Subcutaneous abdominal adipose tissue (tissue), 5 donors: ENCODE measurements around the gene VSIG8.

Experiments
- H3K27ac ChIP-seq: one replicate; pipeline ENCODE4 v1.7.0; 2013; ENCODE audit warnings: low read depth, mild to moderate bottlenecking, inconsistent platforms, low read length, moderate library complexity
- H3K27me3 ChIP-seq, 5 donors: one replicate each; pipeline ENCODE4 v1.7.0; 2013; ENCODE audit warnings: low read length in 5 of 5, inconsistent platforms in 1 of 5; ENCODE audit not compliant: control insufficient read depth in 5 of 5, insufficient read depth in 4 of 5
- H3K36me3 ChIP-seq, 5 donors: one replicate each; pipeline ENCODE4 v1.7.0; 2013; ENCODE audit warnings: low read length in 5 of 5; ENCODE audit not compliant: control insufficient read depth in 5 of 5, insufficient read depth in 5 of 5
- H3K4me1 ChIP-seq, 5 donors: one replicate each; pipeline ENCODE4 v1.7.0; 2013; ENCODE audit warnings: low read length in 5 of 5, mild to moderate bottlenecking in 3 of 5, moderate library complexity in 1 of 5; ENCODE audit not compliant: control insufficient read depth in 5 of 5, insufficient read depth in 5 of 5
- H3K4me3 ChIP-seq, 5 donors: one replicate each; pipeline ENCODE4 v1.7.0; 2013; ENCODE audit warnings: low read length in 5 of 5, low read depth in 1 of 5
- H3K9ac ChIP-seq, 5 donors: one replicate each; pipeline ENCODE4 v1.7.0; 2013; ENCODE audit warnings: low read length in 5 of 5, mild to moderate bottlenecking in 4 of 5, moderate library complexity in 3 of 5
- H3K9me3 ChIP-seq, 5 donors: one replicate each; pipeline ENCODE4 v1.7.0; 2013; ENCODE audit warnings: low read length in 5 of 5; ENCODE audit not compliant: control insufficient read depth in 5 of 5
- donor health status: healthy.
- donor health status: healthy.
- donor health status: healthy.
- donor health status: healthy.
- donor health status: healthy.

Gene VSIG8

GRCh38 chr1:159849626-159850366, 12.7 kb downstream of the VSIG8 start:
- Histone ChIP-seq H3K36me3 (no peaks in the 10 kb centered on the region), H3K9me3 (no peaks in the 10 kb centered on the region), H3K27ac (no peak overlapping the region), H3K27me3 (no peaks in the 10 kb centered on the region), H3K4me3 (no peak overlapping the region), H3K9ac (no peak overlapping the region), H3K4me1 (peaks cover 0 to 15% (median 7%) of the 10 kb centered on the region in 5 donors)

GRCh38 chr1:159848326-159848725, 14.1 kb downstream of the VSIG8 start:
- Histone ChIP-seq H3K36me3 (no peaks in the 10 kb centered on the region), H3K4me1 (peaks cover 0 to 2% (median 0%) of the 10 kb centered on the region in 5 donors), H3K9me3 (no peaks in the 10 kb centered on the region), H3K27ac (no peak overlapping the region), H3K9ac (no peak overlapping the region), H3K4me3 (no peak overlapping the region), H3K27me3 (no peaks in the 10 kb centered on the region)

GRCh38 chr1:159847231-159847630, 15.2 kb downstream of the VSIG8 start:
- no peak overlapping the region for H3K27ac ChIP-seq

GRCh38 chr1:159845751-159846629, 16.5 kb downstream of the VSIG8 start:
- no peaks in the 10 kb centered on the region for H3K9me3 ChIP-seq
- no peak overlapping the region for H3K4me3 ChIP-seq
- no peaks in the 10 kb centered on the region for H3K27me3 ChIP-seq
- no peak overlapping the region for H3K27ac ChIP-seq
- H3K9ac ChIP-seq: no peak overlapping the region
- no peaks in the 10 kb centered on the region for H3K4me1 ChIP-seq
- H3K36me3 ChIP-seq: no peaks in the 10 kb centered on the region

More at GRCh38 chr1:159847231-159847630, 15.2 kb downstream of the VSIG8 start:
- Histone ChIP-seq H3K9ac (no peak overlapping the region), H3K36me3 (no peaks in the 10 kb centered on the region), H3K27me3 (no peaks in the 10 kb centered on the region), H3K4me3 (no peak overlapping the region), H3K4me1 (no peaks in the 10 kb centered on the region), H3K9me3 (no peaks in the 10 kb centered on the region)

- Histone ChIP-seq H3K27ac (no peak overlapping the region), H3K4me3 (no peak overlapping the region), H3K4me1 (no peaks in the 10 kb centered on the region), H3K27me3 (no peaks in the 10 kb centered on the region), H3K9ac (no peak overlapping the region), H3K9me3 (no peaks in the 10 kb centered on the region), H3K36me3 (peaks cover 0 to 9% (median 0%) of the 10 kb centered on the region in 5 donors)
Observed at GRCh38 chr1:159843459-159843858, 19.0 kb downstream of the VSIG8 start.

- no peaks in the 10 kb centered on the region for H3K9me3 ChIP-seq
- H3K4me3 ChIP-seq: no peak overlapping the region
- H3K27ac ChIP-seq: no peak overlapping the region
- H3K9ac ChIP-seq: no peak overlapping the region
- H3K36me3 ChIP-seq: peaks cover 0 to 16% (median 4%) of the 10 kb centered on the region in 5 donors
- no peaks in the 10 kb centered on the region for H3K4me1 ChIP-seq
- H3K27me3 ChIP-seq: no peaks in the 10 kb centered on the region
Observed at GRCh38 chr1:159841749-159842148, 20.7 kb downstream of the VSIG8 start.

GRCh38 chr1:159839116-159839849, 23.2 kb downstream of the VSIG8 start:
- Histone ChIP-seq H3K9me3 (no peaks in the 10 kb centered on the region), H3K4me3 (no peak overlapping the region), H3K27ac (no peak overlapping the region), H3K27me3 (no peaks in the 10 kb centered on the region), H3K4me1 (no peaks in the 10 kb centered on the region), H3K9ac (no peak overlapping the region), H3K36me3 (peaks cover 0 to 26% (median 4%) of the 10 kb centered on the region in 5 donors)

- Histone ChIP-seq H3K9me3 (no peaks in the 10 kb centered on the region), H3K4me1 (no peaks in the 10 kb centered on the region), H3K27ac (no peak overlapping the region), H3K27me3 (no peaks in the 10 kb centered on the region), H3K4me3 (no peak overlapping the region), H3K36me3 (peaks cover 0 to 26% (median 4%) of the 10 kb centered on the region in 5 donors), H3K9ac (no peak overlapping the region)
Observed at GRCh38 chr1:159838715-159839114, 23.7 kb downstream of the VSIG8 start.

- no peaks in the 10 kb centered on the region for H3K4me1 ChIP-seq
- H3K9me3 ChIP-seq: no peaks in the 10 kb centered on the region
- H3K36me3 ChIP-seq: peaks cover 0 to 31% (median 4%) of the 10 kb centered on the region in 5 donors
- no peaks in the 10 kb centered on the region for H3K27me3 ChIP-seq
- no peak overlapping the region for H3K4me3 ChIP-seq
- H3K9ac ChIP-seq: no peak overlapping the region
- H3K27ac ChIP-seq: no peak overlapping the region
Observed at GRCh38 chr1:159835862-159836525, 26.5 kb downstream of the VSIG8 start.
